ENCODE data around the gene FXYD6.
"Not testable (repeated sequence)": the region's sequence is repeated elsewhere in the genome, so short reads cannot be mapped to it uniquely, and the experiment has no call there.

The FXYD6 gene, protein sequence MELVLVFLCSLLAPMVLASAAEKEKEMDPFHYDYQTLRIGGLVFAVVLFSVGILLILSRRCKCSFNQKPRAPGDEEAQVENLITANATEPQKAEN

DNA sequence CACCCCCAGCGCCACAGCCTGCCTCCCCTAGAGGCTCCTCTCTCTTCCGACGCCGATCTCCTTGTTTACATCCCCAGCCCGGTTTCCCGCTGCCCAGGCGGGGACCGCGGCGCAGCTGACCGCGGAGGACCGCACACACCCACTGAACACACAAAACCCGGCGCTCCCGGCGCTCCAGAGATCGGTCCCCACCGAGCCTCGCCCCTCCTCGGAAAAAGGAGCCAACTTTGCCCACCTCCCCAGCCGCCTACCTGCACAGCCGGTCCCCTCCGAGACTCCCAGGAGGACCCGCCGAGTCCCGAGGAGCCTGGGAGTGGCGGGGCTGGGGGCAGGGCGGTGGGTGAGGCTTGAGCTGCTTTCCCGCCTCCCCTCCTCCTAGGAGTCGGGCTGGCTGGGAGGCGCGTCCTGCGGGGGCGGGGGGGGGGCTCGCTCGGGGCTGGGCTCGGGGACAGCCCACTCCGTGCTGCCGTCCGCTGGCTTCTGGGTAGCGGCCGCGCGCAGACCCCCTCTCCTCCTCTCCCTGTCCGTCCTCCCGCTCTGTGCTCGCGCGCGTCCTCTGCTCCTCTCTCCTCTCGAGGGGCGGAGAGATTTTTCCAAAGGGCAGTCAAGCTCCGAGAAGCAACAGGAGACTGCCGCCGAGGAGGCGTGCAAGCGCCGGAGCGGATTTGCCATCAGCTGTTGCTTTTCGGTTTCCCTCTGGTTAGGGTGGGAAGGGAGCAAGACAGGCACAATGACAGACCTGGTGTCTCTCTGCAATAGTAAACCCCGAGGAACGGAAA lies at the start of gene FXYD6:
TSS of gene FXYD6 (minus strand) at position 318 of the 779 bp plus-strand sequence. CDS start 33,882 bp downstream, outside the sequence.
- DNase-seq (ENCODE audit: low spot score) = no peak

DNA sequence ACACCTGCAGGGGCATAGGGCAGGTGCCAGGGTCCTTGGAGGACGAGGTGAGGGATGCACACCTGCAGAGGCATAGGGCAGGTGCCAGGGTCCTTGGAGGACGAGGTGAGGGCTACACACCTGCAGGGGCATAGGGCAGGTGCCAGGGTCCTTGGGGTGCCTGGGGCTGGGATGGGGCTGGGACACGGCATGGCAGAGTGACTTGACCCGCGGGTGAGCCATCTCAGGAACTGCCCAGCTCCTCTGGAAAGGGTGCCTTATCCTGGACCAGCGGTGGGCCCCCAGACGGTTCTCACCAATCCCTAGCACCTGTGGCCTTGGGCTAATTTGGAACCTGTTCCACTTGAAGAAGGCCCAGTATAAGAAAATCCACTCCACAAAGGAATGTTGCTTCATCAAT lies 49.7 kb upstream of the FXYD6 start:
- not testable (repeated sequence) for DNase-seq (ENCODE audit: low spot score)

DNA sequence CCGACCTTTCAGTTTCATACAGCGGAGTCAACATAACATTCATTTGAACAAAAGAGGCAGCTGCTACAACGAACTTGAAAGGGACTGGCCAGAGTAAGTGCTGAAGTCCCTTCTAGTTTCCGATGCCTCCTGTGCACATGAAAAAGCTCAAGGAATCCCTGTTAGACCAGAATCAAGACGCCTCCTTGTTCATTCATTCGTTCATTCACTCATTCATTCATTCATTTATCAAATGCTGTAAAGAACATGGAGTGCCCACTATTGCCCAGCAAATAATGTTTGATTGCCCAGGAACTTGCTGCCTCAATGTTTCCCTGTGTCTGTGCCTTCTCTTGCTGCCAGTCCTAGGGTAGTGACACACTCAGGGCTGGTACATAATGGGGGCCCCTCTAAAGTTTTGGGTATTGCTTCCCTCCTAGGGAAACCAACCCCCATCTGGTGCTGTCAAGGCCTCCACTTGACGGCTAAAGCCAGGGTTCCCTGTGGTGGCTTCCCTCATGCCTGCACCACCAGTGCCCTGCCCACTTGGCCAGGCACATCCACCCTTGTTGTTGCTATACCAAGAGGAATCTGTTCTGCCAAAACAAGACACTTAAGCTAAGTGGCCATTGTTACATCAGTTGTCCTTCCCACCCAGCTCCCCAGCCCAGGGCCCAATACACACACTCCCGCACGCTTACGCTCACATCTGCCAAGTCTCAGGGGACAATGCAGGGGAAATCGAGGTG lies 48.9 kb upstream of the FXYD6 start:
- no peak for DNase-seq (ENCODE audit: low spot score)

DNA sequence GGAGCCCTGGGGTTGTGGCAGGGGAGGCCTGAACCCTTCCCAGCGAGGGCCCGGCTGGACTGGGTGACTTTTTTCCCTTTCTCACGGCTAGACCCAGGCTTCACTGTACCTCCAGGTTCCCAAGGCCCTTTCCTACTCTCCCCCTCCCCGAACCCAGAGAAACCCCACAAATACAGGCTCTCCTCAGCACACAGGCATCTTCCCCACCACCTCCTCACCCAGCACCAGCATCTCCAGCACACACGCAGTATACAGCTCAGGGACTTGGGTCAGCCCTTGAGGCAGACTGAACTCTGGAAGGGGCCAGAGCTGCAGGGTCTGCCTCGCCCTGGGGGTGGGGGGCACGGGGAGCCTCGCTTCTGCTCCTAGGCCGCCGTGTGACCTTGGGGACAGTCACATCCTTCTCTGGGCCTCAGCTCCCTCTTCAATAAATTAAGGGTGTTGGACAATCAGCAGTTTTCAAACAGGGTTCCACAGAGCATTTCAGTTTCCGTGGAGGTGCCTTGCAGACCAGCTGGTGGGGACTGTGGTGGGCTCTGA lies 48.2 kb upstream of the FXYD6 start:
- DNase-seq (ENCODE audit: low spot score) = no peak

DNA sequence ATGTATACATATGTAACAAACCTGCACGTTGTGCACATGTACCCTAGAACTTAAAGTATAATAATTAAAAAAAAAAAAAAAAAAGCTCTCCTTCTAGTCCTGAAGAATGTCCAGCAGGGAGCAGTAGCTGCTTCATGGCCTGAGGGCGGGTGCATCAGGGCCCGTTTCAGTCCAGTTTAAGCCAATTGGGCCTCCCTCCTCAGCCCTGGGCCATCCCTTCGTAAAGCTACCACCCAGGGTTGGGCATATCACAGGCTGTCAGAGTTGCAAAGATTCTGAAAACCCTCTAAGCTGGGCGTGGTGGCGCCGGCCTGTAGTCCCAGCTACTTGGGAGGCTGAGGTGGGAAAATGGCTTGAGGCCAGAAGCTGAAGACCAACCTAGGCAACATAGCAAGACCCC lies 47.3 kb upstream of the FXYD6 start:
- no peak for DNase-seq (ENCODE audit: low spot score)

DNA sequence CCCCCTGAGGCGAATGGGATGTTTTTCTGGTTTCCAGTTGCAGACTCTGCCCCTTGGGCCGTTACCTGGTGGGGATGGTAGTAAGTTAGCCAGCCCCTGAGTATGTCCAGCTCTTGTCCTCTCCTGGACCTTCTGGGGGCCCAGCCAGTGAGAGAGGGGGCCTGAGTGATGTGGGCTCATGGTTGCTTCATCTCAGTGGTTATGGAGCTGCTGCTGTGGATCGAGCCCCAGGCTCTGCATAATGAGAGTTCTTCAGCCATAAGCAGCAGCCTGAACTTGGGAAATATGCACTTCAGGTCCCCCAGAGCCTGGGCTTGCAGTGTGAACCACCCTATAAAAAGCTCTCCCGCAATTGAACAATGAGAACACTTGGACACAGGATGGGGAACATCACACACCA lies 46.8 kb upstream of the FXYD6 start:
- no peak for DNase-seq (ENCODE audit: low spot score)

DNA sequence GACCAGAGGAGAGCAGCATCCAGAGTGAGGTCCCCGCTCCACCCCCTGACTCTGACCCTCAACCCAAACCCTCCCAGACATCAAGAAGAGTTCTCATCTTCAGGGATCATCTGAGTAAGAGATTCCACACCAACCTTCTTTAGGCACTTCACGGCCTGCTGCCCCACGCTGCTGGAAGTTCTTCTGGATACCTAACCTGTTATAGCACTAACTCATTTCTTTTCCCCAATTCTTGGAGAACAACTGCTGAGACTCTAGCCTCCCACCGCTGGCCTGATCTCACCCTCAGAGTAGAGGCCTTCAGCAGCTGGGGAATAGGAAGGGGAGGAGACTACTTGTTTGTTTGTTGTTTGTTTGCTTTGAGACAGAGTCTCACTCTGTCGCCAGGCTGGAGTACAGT lies 45.4 kb upstream of the FXYD6 start:
- no peak for DNase-seq (ENCODE audit: low spot score)

DNA sequence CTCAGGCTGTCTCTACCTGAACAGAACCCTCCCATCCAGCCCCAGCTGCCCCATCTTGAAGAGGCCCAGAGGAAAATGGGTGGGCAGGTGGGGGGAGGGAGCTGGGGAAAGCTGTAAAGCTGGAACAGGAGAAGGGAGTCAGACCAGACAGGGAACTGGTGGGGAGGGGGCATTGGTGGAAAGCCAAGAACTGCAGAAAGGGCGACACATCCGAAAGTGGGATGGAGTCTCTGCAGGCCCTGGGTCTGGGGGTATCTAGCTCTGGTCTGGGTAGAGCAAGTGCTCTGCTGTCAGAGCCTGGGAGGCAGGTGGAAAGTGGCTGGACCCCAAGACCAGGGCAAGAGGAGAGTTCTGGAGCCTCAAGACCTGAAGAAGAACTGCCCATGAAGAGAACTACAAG lies 45.0 kb upstream of the FXYD6 start:
- DNase-seq (ENCODE audit: low spot score) = no peak

DNA sequence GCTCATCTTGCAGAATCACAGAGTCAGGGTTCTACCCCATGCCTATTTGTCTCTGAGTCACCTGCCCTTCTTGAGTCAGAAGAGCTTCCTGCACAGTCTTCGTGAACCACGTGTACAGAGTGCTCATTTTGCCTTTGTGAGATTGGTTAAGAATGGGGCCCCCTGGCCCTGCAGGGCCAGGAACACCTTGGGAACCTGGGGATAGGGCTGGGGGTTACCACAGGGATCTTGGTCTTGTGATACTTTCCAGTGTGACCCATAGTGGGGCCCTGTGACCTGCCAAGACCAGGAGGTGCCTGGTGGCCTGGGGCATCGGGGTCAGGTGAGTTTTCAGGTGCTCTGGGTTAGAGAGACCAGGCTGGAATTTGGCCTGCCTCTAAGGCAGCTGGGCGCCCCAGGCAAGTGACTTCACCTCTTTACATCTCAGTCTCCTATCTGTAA lies 43.3 kb upstream of the FXYD6 start:
- DNase-seq (ENCODE audit: low spot score) = no peak

DNA sequence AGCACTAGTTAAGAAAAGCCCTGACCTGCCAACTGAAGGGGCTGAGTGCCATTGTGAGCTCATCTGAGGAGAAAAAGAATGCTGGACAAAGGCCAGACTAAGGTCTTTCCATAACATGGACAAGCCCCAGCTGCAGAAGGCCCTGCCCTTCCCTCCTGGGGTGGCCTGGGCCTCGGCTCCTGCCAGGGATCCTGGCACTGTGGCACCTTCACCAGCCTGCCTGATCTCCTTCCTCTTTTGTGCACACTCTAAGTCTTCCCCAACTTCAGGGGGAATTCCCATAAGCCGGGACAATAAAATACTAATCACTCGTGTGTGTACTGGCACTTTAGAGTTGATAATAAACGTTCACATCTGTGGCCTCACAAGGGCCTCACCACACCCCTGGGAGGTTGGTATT lies 42.9 kb upstream of the FXYD6 start:
- DNase-seq (ENCODE audit: low spot score) = no peak

DNA sequence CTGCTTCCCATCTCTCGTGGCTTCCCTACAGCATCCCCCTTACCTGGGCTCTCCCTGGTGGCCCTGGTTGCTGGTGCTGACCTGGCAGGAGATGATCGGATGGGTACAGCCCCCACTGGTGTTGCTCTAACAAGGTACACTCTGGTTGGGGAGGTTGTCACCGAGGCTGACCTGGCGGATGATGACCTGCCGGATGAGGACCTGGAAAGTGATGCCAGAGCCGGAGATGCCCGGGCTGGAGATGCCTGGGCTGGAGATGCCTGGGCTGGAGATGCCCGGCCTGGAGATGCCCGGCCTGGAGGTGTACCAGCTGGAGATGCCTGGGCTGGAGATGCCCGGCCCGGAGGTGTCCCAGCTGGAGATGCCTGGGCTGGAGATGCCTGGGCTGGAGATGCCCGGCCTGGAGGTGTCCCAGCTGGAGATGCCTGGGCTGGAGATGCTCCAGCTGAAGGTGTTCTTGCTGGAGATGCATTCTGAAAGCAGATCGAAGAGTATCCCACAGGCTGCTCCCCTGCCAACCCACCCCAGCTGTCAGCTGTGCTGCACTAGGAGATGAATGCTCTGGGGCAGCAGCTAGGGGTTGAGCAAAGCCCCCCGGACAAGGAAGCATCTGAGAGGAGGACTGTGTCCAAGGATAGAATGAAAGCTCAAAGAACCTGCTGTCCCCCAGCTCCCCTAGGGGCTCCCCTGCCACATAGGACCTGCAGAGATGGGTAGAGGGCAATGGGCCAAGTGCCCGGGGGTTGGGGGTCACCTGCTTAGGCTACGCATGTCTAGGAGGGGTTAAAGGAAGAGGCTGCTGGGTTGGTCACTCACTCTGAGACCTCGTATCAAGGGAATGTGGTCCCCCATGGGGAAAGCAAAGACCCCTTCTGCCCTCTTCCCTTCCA lies 42.2 kb upstream of the FXYD6 start:
- no peak for DNase-seq (ENCODE audit: low spot score)

DNA sequence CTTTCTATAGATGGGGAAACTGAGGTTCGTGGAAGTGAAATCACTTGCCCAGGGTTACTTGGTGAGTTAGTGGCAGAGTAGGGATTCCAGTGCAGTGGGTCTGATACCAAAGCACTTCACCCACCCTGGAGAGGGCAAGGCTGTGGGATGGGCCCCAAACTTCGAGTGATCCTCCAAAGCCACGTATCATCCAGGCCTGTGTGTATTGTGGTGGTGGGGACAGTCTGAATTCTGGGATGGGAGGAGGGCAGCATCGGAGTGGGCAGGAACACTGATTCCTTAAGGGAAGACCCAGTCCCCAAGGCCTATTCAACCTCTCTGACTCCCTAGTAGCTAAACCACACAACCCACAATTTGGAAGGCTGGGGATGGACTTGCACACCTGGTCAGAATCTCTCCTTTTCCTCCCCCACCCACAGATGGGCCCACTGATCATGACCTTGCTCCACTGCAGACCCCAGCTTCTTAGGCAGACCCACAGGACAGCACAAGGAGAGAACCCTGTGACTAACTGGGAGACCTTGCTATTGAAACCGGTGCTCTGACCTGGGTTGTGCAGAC lies 41.2 kb upstream of the FXYD6 start:
- no peak for DNase-seq (ENCODE audit: low spot score)

DNA sequence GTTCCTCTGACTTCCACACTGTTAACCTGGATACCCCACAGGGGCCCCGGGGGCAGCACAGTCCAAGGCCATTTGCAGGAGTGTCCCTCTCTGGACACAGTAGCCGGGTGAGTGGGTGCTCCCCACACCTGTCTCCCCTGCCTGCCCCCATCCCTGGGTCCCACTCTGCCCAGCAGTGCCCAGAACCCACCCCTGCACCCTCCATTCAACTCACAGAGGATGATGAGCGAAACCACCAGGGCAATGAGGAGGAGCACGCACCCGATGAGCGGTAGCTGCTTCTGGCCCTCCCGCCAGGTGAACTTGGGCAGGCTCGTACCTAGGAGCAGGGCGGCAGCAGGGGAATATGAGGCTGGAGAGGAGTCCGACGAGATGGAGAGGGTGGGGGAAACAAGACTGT lies 40.5 kb upstream of the FXYD6 start:
- DNase-seq (ENCODE audit: low spot score) = no peak

DNA sequence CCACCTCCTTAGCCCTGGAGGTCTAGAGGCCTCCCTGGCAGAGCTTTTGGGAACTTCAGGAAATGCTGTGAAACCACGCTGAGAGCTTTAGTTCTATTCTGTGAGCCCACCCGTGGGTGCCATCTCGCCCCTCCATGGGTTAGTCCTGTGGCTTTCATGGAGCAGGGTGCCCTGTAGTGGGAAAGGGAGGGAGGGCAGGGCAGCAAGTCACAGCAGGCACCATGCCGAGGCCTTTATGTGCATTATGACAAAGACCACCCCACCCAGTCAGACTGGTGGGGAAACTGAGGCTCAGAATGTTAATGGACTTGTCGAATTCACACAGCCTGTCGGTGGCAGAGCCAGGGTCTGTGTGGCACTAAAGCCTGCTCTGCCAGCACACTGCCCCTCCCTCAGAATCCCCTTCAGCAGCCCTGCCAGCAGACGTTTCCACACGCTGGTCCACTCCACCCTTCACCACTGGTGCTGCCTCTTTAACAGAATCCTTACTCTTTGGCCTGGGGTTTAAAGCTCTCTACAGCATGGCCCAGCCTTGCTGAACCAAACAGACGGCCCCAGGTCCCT lies 39.3 kb upstream of the FXYD6 start:
- DNase-seq (ENCODE audit: low spot score) = no peak

DNA sequence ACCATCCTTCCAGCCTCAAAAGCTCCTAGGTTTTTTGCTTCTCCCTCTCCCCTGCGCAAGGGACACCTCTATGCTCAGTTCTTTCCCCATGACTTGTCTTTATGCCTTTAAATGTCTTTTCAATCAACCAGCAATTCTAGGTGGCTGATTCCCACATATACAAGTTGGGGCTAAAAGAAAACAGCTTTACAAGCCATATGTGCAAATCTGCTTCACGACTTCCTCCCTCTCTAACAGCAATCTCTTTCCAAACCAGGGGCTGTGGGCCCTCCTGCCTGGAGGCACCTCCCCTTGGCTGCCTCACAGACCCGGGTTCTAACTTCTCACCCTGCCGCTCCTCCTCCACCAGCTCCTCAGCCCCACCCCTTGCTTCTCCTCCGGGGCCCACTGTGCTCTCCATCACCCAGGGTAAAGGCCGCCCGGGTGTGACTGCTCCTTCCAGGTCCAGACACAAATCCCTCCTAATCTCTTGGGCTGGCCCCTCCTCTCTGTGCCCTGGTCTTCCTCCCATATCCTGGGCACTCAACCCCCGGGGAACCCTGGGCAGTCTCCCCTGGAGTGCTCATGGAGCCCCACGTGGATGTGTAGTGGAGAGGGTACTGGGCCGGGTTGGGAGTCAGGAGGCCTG lies 38.6 kb upstream of the FXYD6 start:
- DNase-seq (ENCODE audit: low spot score) = no peak

DNA sequence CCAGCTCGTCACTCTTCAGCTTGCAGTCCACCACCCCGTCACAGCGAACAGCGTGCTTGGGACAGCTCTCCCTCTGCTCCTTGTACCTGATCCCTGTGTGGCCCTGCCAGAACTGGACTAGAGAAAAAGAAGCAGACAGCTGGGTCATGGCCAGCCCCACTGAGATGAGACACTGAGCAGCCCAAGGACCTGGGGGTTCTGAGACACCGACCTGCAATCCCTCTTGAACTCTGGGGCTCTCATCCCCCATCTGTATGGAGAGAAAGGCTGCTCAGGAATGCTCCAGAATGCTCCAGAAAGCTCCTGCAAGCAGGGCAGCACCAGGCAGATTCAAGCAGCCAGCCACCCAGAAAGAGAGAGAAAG lies 37.9 kb upstream of the FXYD6 start:
- no peak for DNase-seq (ENCODE audit: low spot score)

DNA sequence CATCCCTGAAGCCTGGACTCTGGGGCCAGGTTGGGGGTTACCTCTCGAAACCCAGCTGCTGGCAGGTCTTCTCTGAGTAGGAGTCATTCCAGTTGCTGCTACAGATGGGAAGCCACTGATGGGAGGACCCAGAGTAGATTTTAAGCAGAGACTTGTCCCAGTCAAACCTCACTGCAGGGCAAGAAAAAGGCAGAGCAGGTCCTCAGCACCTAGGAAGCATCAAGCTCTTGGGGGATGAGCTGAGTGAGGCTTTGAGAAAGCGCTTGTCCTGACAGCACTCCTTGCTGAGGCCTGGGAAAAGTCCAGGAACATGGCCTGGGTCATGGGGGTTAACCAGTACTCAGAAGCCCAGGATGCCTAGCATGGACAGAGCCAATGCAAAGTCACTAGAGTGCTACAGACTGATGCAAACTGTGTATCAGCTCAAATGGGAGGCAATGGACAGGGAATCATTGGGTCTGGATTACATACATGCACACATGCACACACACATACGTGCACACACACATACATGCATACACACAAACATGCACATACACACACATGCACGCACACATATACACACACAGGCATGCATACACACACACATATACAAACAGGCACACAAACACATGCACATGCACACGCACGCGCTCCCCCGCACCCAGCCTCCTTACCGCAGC lies 37.4 kb upstream of the FXYD6 start:
- DNase-seq (ENCODE audit: low spot score) = no peak

DNA sequence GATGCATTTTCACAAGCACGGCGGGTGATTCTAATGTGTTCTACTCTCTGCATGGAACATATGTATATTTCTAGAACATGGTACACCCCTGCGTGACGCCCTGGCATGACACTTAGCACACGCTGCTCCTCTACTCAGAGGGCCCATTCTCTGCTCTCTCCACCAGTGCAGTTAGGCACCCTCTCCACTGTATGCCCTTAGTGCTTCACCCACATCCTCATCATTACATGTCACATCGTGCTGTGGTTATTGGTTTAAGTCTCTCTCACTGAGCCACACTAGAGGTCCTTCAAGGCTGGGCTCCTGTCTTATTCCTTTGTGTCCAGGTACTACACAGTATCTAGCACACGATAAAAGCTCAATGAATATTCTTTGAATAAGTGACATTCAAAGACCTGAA lies 36.0 kb upstream of the FXYD6 start:
- DNase-seq (ENCODE audit: low spot score) = no peak

DNA sequence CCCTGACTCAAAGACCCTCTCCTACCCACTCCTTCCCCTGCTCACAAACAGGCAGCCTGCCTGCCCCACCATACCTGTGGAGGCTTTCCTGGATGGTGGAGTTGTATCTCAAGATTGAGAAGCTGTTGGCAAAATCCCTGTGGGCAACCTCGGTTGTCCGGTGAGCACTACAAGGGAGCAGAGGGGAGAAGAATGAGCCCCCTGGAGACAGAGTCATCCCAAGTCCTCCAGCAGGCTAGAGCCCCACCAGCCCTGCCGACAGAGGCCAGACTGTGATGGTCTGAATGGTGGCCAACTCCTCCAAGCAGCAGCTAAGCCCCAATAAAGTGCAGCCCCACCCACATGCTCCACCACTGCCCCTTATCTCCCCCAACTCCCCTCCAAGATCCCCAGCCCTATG lies 35.2 kb upstream of the FXYD6 start:
- no peak for DNase-seq (ENCODE audit: low spot score)

DNA sequence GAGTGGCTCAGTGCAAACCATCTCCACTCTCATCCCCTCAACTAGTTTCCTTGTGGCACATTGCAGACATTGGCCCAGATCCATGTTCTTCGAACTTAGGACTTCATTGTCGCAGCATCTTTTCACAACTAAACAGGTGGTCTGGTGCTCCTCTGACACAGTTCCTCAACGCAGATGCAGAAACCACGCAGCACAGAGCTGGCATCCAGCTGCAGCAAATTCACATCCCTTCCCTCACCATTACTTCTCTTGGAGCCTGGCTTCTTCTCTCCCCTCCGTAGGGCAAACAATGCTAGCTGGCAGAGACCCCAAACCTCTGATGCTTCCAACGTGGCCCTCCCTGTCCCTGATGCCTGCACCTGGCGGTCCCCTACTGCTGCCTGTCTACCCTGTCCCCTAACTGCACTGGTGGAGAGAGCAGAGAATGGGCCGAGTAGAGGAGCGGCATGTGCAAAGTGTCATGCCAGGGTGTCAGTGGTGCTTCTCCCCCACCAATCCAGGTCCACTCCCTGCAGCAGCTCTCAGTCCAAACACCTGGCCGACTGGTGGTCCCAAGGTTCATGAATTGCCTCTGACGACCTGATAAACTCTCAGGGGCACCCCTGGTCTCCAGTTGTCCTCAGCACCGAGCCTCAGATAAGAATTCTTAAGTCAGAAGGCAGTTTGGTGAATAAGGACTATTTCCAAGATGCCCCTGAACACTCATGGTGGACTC lies 34.6 kb upstream of the FXYD6 start:
- DNase-seq (ENCODE audit: low spot score) = no peak

Data from GM03348 (cell line).